CD4-positive, alpha-beta T cell treated with Interleukin-4 for 4 hours (primary cell): Measurements from ENCODE around the gene ATP9B.

Experiments
- DNase-seq: peaks from one replicate; pipeline ENCODE4 v3.0.0-alpha.2; 2020

Gene ATP9B

DNA sequence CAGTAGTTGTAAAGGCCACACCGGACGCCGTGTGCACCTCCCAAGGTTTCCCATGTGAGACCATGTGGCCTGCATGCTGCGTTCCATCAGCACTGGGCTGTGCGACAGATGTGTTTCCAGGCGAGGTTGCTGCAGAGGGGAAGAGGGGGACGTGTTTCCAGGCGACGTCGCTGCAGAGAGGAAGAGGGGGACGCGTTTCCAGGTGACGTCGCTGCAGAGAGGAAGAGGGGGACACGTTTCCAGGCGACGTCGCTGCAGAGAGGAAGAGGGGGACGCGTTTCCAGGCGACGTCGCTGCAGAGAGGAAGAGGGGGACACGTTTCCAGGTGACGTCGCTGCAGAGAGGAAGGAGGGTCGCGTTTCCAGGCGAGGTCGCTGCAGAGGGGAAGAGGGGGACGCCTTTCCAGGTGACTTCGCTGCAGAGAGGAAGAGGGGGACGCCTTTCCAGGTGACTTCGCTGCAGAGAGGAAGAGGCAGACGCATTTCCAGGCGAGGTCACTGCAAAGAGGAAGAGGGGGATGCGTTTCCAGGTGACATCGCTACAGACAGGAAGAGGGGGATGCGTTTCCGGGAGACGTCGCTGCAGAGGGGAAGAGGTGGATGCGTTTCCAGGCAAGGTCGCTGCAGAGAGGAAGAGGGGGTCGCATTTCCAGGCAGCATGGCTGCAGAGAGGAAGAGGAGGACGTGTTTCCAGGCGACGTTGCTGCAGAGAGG is 351.0 kb downstream of the ATP9B start:
- DNase-seq, result no peak

DNA sequence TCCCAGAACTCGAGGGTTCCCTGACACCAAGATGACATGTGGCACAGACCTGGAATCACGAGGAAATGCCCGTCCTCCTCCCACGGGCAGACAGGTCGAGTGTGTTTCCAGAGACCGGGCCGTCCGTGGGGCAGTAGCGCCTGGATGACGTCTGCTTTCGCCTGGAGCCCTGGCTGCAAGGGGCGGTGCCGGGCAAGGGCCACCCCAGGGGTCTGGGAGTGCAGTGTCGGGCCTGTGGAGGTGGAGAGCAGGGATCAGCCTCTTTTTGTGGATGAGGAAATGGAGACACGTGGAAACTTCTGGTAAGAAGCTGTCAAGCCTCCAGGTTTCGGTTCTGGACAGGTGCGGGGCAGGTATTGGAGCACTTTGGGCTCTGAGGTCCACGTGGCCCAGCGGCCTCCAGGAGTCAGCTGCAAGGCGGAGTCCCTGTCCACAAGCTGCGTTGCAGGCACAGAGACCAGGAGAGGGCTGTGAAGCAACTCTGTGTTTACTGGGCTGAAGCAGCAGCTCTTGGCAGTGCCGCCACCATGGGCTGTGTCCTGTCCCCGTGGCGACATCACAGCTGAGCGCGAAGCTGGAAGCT is 352.2 kb downstream of the ATP9B start:
- DNase-seq, result no peak

DNA sequence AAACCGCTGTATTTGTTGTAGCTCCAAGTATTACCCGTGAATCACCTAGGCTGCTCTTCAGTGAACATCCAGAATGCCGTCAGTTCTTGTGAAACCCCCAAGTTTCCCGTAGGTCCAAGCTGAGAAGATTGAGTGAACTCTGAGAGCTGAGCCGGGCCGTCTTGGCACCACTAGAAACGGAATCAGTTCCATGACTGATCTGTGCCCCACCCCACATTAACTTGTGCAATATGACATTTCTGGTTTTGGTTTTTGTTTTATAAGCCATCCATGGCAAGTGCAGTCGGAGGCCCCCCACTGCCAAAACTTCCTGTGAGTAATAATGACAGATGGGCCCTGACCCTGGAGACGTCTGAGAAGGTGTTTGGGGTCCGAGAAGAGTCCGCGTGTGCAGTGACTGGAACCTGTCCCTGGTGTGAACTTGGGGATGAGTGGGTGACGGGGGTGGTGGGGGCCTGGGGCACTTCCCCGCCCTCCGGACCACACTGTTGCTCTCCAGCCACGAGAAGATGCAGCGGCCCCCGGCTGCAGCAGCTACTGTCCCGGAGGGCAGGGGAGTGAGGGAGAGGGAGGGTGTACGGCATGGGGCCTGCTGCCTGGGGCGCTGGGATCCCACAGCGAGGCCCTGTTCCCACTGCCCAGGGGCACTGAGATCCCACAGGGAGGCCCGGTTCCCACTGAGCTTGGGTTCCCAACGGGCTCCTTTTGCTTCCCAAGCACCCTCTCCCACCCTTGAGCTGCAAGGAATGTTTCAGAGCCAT is 353.0 kb downstream of the ATP9B start:
- no peak for DNase-seq

DNA sequence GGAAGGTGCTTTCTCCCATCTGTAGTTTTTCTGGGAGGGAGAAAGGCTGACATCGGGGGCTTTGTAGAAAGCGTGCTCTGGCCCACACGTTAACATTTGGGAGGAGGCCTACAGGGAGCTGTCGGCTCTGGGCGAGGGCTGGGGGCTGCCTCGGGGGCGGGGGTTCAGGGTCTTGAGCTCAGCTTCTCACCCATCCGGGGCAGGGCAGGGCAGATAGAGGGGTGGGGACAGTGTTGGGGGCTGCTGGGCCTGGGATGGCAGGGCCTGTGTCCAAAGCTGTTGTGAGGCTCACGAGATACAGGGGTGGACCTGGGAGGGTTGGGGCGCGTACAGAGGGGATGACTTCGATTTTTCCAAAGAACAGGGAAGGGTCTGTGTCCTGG is 353.6 kb downstream of the ATP9B start:
- DNase-seq, result no peak

DNA sequence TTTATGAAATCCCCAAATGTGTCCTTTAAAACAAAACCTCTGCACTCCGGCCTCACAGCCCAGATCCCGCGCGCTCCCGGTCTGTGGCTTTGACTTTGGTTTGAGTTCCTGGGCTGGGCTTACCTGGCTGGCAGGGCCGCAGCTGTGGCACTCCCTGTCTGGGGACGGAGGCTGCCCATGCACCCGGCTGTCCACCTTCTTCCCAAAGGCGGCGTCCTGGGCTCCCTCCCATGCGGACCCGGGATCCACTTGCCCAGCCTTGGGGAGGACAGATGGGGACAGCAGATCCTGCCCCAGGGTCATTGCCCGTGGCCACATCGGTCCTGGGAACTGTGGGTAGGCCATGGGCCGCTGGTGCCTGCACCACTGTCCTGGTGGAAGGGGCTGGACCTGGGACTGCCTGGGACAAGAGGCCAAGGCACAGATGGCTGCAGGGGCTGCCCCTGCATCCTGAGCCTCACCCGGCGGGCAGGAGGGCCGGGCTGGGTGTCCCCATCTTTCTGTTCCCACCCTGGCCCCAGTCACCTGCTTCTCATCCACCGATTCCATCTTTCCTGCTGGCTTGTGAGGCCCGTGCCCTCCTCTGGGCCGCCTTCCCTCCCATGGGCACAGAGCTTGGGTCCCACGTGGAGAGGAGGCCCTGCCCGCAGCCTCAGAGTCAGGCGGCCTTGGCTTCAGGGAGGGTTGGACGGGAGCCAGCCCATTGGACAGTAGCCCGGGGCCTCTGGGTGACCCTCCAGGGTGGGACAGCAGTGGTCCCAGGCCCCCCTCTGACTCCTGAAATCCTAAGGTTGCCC is 354.2 kb downstream of the ATP9B start:
- DNase-seq, result no peak

DNA sequence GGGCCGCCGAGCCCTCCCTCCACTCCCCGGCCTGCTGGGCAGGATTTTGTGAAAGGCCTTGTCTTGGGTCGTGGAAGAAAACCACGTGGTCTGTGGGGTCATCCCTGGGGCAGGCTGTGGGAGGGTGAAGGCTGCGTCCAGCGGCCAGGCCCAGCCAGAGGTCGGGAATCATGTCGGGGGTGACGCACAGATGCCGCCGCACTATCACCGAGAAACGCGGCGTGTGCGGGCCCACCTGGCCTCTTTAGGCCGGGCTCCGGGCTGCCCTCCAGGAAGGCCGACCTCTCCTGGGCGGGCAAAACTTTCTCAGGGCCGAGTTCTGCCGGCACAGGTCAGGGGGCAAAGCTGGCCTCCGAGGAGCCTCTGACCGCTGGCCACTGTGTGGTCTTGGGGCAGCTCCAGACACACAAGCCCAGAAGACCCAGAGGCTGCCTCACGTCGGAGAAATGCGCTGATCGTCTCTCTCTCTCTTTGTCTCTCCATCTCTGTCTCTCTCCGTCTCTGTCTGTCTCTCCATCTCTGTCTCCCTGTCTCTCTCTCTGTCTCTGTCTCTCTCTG is 354.9 kb downstream of the ATP9B start:
- no peak for DNase-seq

DNA sequence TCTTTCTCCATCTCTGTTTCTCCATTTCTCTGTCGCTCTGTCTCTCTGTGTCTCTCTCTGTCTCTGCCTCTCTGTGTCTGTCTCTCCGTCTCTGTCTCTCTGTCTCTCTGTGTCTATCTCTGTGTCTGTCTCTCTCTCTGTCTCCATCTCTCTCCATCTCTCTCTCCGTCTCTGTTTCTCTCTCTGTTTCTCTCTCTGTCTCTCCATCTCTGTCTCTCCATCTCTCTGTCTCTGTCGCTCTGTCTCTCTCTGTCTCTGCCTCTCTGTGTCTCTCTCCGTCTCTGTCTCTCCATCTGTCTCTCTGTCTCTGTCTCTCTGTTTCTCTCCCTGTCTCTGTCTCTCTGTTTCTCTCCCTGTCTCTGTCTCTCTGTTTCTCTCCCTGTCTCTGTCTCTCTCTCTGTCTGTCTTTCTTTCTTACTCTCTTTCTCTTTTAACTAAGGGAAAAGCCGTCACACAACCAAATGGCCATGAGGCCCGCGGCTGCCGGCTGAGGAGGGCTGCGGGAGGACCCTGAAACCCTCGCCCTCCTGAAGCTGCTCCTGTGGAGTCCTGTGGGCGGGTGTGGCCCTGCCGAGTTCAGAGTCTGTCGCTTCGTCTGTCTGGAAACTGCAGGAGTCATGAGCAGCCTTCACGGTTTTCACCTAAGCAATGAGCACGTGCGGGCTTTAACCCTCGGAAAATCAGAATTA is 355.8 kb downstream of the ATP9B start:
- DNase-seq, result no peak

DNA sequence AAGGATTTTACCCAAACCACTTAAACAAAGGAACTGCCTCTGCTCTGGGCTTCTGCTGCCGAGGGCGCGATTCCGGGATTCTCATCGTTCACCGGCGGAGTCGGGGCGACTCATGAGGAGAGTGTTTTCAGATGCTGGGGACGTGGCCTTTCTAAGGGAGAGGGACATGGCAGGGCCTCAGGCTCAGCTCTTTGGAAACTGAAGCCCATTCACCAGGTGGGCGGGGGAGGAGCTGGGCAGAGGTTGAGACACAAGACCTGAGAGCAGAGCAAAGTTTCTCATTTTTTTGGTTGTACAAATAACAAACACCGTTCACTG is 356.3 kb downstream of the ATP9B start:
- no peak for DNase-seq

DNA sequence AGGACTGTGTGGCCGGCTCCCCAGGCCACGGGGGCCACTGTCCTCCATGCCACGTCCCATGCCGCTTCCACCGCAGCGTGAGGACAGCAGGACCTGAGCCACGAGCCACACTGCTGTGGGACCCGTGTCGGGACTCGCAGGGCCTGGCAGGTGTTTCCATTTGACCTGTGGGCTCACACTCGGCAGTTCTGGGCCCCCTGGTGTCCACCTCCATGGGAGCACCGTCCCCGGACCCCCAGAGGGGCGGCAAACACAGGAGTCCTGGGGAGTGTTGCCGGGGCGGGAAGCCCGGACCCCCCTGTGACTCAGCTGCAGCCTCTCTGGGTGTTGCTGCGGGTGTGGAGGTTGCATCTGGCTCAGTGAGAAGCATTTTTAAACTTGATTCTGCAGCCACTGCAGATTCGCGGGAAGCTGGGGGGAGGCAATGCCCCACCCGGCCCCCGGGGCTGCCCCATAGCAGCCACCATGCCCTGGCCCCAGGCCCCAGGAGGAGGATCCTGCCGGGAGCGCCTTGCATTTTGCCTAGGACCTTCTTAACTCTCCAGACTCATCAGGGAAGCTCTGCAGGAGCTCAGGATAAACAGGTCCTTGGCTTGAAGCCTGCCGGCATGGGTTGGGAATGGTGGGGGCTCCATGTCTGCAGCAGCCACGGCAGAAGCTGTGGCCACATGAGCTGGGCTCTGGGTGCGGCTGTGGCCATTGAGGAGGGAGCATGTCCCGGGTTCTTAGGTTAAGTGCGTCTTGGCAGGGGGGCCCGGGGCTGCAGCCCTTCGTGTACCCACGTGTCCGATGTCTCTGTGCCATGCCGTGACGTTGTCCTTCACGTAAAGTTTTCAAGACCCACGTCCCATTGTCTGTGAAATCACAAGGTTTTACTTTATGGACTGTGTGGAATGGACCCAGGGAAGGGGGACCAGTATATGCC is 357.4 kb downstream of the ATP9B start:
- no peak for DNase-seq

DNA sequence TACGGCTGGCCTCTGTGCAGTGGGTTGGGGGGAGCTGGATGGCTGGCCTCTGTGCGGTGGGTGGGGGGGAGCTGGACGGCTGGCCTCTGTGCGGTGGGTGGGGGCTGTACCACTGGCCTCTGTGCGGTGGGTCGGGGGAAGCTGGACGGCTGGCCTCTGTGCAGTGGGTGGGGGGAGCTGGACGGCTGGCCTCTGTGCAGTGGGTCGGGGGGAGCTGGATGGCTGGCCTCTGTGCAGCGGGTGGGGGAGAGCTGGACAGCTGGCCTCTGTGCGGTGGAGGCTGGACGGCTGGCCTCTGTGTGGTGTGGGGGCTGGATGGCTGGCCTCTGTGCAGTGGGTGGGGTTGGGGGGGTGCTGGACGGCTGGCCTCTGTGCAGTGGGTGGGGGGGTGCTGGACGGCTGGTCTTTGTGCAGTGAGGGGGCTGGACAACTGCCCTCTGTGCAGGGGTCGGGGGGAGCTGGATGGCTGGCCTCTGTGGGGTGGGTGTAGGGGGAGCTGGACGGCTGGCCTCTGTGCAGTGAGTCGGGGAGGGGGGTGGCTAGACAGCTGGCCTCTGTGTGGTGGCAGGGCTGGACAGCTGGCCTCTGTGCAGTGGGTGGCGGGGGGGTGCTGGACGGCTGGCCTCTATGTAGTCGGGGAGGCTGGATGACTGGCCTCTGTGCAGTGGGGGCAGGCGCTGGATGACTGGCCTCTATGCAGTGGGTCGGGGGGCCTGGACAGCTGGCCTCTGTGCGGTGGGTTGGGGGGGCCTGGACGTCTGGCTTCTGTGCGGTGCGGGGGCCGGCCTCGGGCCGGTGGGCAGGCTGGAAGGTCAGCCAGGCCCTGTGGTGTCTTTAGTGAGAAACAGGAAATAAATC is 358.4 kb downstream of the ATP9B start:
- no peak for DNase-seq
